ENCODE data around the gene OGN.
A peak's percentile ranks its signal among the peaks of the same experiment; 100 is the strongest.

Gene OGN

DNA sequence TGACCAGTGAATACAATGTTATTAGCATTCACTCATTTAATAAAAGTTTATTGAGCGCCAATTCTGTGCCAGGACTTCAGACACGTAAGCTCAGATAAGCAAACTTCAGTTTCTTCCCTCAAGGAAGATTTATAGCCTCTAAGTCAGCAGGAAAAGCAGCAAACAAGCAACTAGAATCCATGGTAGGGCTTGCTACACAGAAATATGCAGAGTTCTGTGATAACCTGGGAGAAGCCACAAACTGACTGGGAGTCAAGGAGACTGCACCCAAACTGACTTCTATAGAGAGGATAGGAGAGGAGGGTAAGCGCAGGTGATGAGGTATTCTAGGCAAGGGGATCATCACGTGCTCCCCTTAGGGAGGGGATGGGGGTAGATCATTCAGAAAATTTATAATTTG lies 1.4 kb upstream of the OGN start:
- Histone ChIP-seq H3K36me3 (replicated peaks; ENCODE audit: insufficient read depth, low read length) (no peaks in the 10 kb centered on the region), H2AFZ (ENCODE audit: low read length) (peak overlapping the region; percentile 37), H3K27ac (ENCODE audit: low read length) (peak overlapping the region; percentile 51; the same call in 1 of the 2 replicates), H3K4me3 (ENCODE audit: low read length) (no peak overlapping the region), H3K4me1 (ENCODE audit: low read length) (peaks cover 17% of the 10 kb centered on the region), H3K9ac (ENCODE audit: low read length) (0 out of 2 replicates have a peak overlapping the region, but pooled peaks have one; percentile 15), H3K4me2 (ENCODE audit: low read depth, low read length) (peak overlapping the region; percentile 75), H4K20me1 (ENCODE audit: insufficient read depth, low read length) (no peaks in the 10 kb centered on the region), H3K27me3 (replicated peaks; ENCODE audit: insufficient read depth, low read length) (no peaks in the 10 kb centered on the region), H3K9me3 (replicated peaks; ENCODE audit: insufficient read depth, low read length) (no peaks in the 10 kb centered on the region), H3K9me2 (replicated peaks; ENCODE audit: insufficient read depth, low read length) (no peaks in the 10 kb centered on the region), H3K79me2 (ENCODE audit: low read length) (peaks cover 8% of the 10 kb centered on the region; the same call in 1 of the 2 replicates), H3F3A (ENCODE audit: insufficient read depth, low read length) (peaks cover 11% of the 10 kb centered on the region)
- no peak for DNase-seq
- no peak for TF ChIP-seq EZH2 (optimal IDR thresholded peaks at IDR 0.05; ENCODE audit: low read depth, low read length)
- TF ChIP-seq EZH2phosphoT487 (IDR thresholded peaks at IDR 0.05; ENCODE audit: low read length), result no peak
- TF ChIP-seq, protein P1, sequence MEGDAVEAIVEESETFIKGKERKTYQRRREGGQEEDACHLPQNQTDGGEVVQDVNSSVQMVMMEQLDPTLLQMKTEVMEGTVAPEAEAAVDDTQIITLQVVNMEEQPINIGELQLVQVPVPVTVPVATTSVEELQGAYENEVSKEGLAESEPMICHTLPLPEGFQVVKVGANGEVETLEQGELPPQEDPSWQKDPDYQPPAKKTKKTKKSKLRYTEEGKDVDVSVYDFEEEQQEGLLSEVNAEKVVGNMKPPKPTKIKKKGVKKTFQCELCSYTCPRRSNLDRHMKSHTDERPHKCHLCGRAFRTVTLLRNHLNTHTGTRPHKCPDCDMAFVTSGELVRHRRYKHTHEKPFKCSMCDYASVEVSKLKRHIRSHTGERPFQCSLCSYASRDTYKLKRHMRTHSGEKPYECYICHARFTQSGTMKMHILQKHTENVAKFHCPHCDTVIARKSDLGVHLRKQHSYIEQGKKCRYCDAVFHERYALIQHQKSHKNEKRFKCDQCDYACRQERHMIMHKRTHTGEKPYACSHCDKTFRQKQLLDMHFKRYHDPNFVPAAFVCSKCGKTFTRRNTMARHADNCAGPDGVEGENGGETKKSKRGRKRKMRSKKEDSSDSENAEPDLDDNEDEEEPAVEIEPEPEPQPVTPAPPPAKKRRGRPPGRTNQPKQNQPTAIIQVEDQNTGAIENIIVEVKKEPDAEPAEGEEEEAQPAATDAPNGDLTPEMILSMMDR (IDR thresholded peaks at IDR 0.05; ENCODE audit: low read length), result no peak

DNA sequence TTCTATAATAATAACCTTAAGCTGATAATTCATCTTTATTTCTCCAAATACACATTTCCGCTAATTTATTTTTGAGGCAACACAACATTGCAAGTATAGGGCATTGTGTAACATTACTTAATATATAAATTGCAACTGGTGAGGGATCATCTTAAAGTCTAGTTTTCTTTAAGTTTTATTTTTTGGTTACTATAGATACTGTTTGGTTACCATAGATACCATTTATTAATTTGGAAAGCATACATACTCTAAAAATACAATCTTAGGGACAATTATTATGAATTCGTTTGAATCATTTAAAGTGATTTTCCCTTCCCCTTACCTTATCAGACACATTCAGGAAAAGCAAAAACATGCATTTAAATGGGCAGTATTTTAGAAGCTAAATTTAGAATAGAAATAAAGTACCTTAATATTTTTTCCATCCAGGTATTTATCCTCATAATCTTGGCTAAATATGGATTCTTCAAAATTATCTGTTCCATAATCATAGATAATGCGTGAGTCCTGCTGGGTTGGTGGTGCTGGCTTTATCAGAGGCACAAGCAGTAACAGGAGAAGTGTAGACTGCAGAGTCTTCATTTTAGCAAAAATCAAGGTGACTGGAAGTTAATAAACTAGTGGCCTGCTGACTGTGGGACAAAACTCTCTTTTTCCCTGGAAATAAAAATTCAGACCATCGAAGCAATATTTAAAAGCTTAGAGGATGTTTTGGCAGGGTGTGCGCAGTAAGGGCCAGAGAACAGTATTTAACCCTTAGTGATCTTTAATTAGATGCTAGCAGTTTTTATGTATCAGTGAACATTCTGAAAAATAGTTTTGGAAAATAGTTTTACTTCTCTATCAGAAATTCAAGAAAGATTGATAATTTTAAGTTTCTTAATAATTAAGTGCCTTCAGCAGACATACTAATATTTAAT lies 1.3 kb downstream of the OGN start:
- TF ChIP-seq EZH2phosphoT487 (IDR thresholded peaks at IDR 0.05; ENCODE audit: low read length), result no peak
- TF ChIP-seq EZH2 (optimal IDR thresholded peaks at IDR 0.05; ENCODE audit: low read depth, low read length), result no peak
- TF ChIP-seq, protein P1 (IDR thresholded peaks at IDR 0.05; ENCODE audit: low read length), result no peak
- Histone ChIP-seq H3K36me3 (replicated peaks; ENCODE audit: insufficient read depth, low read length) (no peaks in the 10 kb centered on the region), H3K4me3 (ENCODE audit: low read length) (no peak overlapping the region), H3K9me3 (replicated peaks; ENCODE audit: insufficient read depth, low read length) (no peaks in the 10 kb centered on the region), H2AFZ (ENCODE audit: low read length) (no peak overlapping the region), H3K27ac (ENCODE audit: low read length) (no peak overlapping the region), H3K27me3 (replicated peaks; ENCODE audit: insufficient read depth, low read length) (no peaks in the 10 kb centered on the region), H3K4me1 (ENCODE audit: low read length) (peaks cover 17% of the 10 kb centered on the region), H3K79me2 (ENCODE audit: low read length) (peaks cover 5% of the 10 kb centered on the region; the same call in 1 of the 2 replicates), H4K20me1 (ENCODE audit: insufficient read depth, low read length) (no peaks in the 10 kb centered on the region), H3K9ac (ENCODE audit: low read length) (no peak overlapping the region), H3K9me2 (replicated peaks; ENCODE audit: insufficient read depth, low read length) (no peaks in the 10 kb centered on the region), H3K4me2 (ENCODE audit: low read depth, low read length) (no peak overlapping the region), H3F3A (ENCODE audit: insufficient read depth, low read length) (peaks cover 11% of the 10 kb centered on the region)
- no peak for DNase-seq

- H3K4me2 ChIP-seq (ENCODE audit: low read depth, low read length), result no peak overlapping the region
- H3K27me3 ChIP-seq (replicated peaks; ENCODE audit: insufficient read depth, low read length), result no peaks in the 10 kb centered on the region
- peaks cover 3% of the 10 kb centered on the region; the same call in 1 of the 2 replicates for H3K79me2 ChIP-seq (ENCODE audit: low read length)
- H3K4me1 ChIP-seq (ENCODE audit: low read length), result peaks cover 15% of the 10 kb centered on the region
- H3K27ac ChIP-seq (ENCODE audit: low read length), result no peak overlapping the region
- no peaks in the 10 kb centered on the region for H3K9me2 ChIP-seq (replicated peaks; ENCODE audit: insufficient read depth, low read length)
- TF ChIP-seq, protein P1 (IDR thresholded peaks at IDR 0.05; ENCODE audit: low read length), result no peak
- TF ChIP-seq EZH2phosphoT487 (IDR thresholded peaks at IDR 0.05; ENCODE audit: low read length) (no peak), EZH2 (optimal IDR thresholded peaks at IDR 0.05; ENCODE audit: low read depth, low read length) (no peak)
- H3K4me3 ChIP-seq (ENCODE audit: low read length), result no peak overlapping the region
- H3K9ac ChIP-seq (ENCODE audit: low read length), result no peak overlapping the region
- no peaks in the 10 kb centered on the region for H3K9me3 ChIP-seq (replicated peaks; ENCODE audit: insufficient read depth, low read length)
- no peak for DNase-seq
- H3F3A ChIP-seq (ENCODE audit: insufficient read depth, low read length), result peaks cover 11% of the 10 kb centered on the region
- H4K20me1 ChIP-seq (ENCODE audit: insufficient read depth, low read length), result no peaks in the 10 kb centered on the region
- H3K36me3 ChIP-seq (replicated peaks; ENCODE audit: insufficient read depth, low read length), result no peaks in the 10 kb centered on the region
- no peak overlapping the region for H2AFZ ChIP-seq (ENCODE audit: low read length)
Observed at GRCh38 chr9:92402360-92402759, 2.0 kb downstream of the OGN start.

Data from MM.1S (cell line).